HG03280 (cell line): ENCODE measurements around the gene CACNA1C.

Experiments used
- ATAC-seq: cut with Tn5 transposase; IDR thresholded peaks from one replicate; pipeline ENCODE4 v1.9.1; 2021; ENCODE audit warnings: mild to moderate bottlenecking, moderate library complexity; ENCODE audit not compliant: unreplicated experiment

Gene CACNA1C

DNA sequence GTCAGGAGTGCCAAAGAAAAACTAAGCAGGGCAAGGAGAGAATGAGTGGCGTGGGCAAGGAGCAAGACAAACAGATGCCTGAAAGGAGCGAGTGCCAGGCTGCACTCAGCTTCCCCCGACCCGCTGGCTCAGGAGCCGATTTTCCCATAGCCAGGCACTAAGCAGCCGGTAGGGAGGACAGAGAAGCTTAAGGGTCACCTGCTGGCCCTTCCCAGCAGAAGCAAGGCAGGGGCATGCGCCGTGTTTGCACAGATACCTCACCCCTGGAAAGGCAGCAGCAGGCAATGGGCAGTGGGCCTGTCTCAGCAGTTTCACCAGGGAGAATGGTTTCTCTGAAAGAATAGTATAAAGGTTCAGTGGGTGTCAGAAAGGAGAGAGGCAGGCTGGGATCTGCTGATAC lies 637.1 kb downstream of the CACNA1C start:
- no peak for ATAC-seq

DNA sequence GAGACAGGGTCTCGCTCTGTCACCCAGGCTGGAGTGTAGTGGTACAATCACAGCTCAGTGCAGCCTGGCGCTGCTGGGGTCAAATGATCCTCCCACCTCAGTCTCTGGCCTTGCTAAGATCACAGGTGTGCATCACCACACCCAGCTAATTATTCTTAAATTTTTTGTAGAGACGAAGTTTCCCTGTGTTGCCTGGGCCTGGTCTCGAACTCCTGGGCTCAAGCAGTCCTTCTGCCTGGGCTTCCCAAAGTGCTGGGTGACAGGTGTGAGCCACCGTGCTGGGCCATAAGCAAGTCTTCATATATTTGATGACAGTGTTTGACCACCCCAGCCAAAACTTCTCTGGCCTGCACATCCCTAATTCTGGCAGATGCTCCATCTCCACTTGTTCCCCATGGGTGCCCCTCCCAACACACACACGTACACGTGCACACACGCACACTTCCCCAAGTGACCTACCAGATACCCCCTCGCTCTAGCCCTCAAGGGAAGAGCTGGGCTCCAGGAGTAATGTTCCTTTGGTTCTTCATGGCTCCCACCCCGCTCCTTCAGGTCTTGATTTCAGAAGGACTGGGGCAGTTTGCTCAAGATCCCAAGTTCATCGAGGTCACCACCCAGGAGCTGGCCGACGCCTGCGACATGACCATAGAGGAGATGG lies 637.7 kb downstream of the CACNA1C start:
- no peak for ATAC-seq

DNA sequence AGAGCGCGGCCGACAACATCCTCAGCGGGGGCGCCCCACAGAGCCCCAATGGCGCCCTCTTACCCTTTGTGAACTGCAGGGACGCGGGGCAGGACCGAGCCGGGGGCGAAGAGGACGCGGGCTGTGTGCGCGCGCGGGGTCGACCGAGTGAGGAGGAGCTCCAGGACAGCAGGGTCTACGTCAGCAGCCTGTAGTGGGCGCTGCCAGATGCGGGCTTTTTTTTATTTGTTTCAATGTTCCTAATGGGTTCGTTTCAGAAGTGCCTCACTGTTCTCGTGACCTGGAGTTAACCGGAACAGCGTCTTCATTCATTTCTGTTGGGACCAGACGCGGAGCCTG lies 638.2 kb downstream of the CACNA1C start:
- ATAC-seq = peak; percentile 32

DNA sequence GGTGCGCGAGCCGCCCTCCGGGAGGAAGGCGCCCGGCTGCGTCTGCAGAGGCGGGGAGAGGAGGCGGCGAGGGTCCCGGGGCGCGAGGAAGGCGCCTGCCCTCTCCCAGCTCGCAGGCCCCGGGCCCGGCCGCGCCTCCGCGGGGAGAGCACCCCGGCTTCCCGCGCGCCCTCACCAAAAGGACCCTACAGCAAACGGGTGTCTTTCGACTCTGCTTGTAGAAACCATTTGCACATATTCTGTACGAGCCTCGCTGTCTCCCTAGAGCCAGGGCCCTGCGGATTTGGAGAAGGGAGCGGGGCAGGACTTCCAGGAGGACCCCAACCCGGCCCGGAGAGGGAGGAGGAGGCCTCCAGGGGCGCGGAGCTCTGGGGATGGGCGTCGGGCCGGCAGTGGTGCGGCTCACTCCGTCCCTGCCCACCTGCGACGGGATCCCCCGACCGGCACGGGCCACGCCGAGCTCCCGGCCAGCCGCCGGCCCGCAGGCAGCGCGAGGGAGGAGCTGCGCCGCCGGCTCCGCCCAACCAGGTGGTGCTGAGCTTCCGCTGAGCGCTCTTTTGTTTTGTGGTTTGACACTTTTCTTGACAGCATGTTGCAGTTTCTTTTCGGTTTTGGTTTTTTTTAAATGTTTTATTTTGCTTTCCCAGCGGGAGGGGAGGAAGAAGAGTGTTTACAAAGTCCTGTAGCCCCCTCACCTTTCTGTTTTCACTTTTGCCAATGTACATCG lies 638.7 kb downstream of the CACNA1C start:
- peak; percentile 68 for ATAC-seq

DNA sequence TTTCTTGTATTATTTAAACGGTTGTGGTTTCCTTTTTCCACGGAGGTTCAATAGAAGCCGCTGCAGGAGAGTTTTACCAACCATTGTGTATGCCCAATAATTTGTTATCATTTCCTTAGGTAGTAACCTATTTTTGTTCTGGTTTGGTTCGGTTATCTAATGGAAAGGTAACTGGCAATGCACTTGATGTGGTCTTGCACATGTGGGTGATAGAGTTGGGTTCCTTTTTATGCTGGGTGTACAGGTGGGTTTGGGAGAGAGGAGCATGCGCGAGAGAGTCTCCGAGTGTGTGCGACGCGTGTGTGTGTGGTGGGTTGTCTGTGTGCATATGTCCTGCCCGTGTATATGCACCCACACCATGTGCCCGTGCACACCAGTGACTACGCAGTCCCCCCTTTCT lies 639.3 kb downstream of the CACNA1C start:
- peak; percentile 6 for ATAC-seq

DNA sequence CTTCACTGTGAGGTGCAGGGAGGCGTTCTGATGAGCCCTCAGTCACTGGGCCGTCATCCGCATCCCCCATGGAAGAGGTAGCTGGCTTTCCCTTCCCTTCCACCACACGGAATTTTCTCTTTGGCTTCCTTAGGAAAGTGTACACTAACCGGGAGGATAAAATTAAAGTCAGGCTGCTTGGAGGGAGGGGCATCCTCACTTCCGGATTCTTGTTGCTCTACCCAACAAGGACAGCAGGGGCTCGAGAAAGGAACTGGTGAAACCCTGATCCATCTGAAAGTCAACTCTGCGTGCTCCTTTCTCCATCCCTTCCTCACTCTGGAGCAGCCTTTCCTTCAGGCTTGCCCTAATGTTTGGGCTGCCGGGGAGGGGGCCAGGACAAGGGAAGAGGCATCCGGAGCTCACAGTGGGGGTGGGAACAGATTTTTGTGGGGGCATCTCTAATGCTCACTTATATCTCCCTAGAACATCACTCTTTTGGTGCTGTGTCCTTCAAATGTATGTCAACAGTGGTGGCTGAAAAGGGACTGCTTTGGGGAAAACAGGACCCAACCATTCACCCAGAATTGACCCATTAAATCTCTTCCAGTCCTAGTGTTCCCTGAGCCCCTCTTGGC lies 640.6 kb downstream of the CACNA1C start:
- no peak for ATAC-seq

DNA sequence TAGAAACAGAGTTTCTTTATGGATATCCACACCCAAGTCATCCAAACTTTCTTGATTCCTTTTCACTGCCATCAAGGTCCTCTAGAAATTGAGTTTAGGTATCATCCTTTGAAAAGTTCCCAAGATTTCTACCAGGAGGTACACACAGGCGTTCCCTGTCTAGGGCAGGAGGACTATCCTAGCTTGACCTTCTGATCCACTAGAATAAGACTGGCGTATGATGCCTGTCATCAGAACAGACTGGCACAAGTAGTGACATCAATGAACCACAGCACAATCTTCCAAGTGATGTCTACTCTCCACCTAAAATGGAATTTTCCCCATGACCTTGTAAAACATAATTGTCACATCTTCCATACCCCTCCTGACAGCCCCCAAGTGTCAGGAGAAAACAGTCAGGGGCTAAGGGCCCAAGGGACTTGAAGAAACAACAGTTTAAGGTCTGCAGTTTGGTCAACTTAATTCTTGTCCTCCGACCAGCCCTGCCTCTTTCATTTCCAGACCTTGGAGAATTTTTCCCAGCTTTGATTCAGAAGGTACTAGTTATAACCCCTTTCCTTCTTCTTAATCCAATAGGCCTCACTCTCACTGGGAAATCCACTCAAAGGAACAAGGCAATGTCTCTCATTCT lies 641.3 kb downstream of the CACNA1C start:
- ATAC-seq = no peak

DNA sequence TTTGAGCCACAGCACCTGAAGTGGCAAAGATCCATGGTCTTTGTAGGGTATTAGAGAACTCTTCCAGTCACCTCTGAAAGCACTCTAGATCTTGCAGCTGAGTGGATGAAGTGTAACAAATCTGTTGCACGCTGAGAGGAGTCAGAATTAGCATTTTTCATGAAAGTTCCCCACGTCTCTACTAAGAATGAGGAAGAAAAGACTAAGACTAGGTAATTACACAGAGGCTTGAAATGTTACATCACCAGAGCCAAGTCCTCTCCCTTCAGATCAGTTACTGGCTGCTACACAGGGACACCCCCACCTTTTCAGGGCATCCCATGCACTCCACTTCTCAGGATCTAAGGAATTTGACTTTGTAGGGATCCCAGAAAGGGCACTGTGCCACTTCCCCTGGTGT lies 643.3 kb downstream of the CACNA1C start:
- no peak for ATAC-seq

DNA sequence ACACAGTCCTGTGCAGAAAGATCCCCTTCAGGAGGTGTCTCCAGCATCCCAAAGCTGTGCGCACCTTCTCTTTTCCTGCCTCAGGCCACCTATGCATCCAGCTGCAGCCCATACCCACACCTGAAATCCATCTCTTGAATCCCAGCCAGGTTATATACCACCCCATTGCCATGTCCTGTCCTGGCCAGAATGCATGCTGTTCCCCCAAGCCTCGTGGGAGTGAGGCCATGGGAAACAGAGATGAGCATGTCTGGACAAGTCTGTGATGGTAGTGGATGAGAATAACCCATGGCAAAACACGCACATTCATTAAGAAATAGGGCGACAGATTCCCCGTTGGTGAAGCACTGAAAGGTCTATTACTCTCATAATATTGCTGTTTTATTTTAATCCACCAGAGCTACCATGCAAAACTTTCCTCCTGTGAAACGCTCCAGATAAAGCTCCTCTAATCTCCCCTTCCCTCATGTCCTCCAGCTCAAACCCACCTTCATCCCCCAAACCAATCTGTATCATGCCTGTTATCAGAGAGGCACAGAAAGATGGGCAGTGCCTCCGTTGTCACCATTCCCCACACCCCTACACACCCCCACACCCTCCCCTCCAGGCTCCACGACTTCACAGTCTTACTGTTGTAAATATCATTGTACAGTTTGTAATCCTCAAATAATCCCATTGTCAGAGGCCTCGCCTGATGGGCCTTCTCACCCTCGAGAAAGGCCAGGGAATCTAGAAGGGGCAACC lies 644.4 kb downstream of the CACNA1C start:
- no peak for ATAC-seq

DNA sequence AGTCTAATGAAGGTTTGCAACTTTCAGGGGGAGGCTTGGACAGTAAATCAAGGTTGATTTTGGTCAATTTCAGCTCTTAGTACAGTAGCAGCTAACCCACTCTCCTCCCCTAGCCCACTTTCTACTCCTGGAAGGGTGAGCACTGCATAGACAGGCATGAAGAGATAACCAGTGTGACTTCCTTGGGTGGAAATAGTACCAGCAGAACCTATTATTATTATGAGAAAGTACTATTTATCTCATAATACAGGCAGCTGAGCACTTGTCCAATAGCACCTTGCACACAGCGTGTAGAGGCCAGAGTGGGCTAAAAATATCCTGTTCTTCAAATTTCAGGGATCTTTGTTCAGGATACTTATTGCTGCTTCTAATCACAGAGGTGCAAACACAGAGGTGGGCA lies 645.8 kb downstream of the CACNA1C start:
- ATAC-seq = no peak

DNA sequence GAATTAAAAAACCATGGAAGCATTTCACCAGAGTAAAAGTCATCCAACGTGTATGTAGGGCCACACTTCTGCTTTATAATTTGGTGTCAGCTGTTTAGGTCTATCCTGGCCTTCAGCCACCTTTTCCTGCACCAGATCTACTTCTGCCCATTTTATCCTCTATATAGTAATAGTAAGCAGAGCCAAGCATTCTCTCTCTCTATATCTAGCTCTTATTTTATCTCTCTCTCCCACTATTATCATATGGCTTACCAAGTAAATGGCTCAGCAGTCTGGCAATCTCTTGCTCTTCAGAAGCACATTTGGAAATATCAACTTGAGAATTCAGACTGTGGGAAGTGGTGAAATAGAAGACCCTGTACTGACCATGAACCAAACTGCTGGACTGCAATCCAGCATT lies 657.9 kb downstream of the CACNA1C start:
- ATAC-seq = no peak

DNA sequence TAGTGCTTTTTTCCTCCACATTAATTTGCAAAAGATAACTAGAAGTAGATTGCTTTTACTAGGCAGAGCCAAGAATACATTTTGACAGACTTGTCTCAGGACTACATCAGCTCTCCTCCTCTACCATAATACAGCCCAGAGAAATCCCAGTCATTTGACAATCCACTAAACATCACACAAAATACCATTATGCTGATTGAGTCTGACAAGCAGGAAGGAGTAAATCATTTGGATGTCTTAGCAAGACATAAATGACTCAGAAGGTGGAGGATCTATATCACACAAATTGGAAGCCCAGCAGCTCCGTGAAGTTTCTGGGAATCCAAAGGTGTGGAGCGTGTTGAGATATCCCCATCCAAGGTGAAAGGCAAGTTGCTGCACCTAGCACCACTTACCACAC lies 666.6 kb downstream of the CACNA1C start:
- no peak for ATAC-seq

DNA sequence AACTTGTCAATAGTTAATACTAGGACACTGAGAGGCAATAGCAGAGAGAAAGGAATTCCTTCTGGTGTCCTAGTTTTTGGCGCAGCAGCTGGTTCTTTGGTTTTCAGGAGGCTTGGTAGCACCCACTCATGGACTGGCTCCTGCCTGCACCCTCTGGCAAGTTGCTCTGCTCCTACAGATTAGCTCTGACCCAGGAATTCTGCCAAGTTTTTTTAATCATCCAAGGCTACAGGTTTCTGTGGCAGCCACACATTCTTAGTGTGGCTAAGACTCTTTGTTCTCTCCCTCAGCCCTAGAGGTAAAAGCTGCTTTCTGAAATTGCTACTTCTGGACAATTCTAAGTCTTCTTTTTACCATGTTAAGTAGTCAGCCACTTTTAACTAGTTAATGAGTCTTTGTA lies 670.0 kb downstream of the CACNA1C start:
- ATAC-seq = no peak

DNA sequence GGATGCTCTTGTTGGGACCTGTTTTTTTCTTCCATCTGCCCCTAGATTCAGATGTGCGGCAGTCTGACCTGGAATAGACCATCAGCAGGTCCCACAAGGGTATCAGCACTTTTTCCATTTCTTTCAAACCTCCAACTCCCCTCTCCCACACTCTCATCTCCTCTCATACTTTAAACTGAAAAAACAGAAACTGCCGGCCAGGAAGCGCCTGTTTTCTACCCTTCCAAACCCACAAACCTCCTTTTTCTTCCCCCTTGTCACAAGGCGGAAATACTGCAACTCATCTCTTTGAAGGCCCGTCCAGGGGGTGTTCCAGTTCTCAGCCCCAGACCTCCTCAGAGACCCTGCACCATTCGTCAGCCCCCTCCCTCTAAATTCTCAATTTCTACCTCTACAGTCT lies 679.5 kb downstream of the CACNA1C start:
- no peak for ATAC-seq

DNA sequence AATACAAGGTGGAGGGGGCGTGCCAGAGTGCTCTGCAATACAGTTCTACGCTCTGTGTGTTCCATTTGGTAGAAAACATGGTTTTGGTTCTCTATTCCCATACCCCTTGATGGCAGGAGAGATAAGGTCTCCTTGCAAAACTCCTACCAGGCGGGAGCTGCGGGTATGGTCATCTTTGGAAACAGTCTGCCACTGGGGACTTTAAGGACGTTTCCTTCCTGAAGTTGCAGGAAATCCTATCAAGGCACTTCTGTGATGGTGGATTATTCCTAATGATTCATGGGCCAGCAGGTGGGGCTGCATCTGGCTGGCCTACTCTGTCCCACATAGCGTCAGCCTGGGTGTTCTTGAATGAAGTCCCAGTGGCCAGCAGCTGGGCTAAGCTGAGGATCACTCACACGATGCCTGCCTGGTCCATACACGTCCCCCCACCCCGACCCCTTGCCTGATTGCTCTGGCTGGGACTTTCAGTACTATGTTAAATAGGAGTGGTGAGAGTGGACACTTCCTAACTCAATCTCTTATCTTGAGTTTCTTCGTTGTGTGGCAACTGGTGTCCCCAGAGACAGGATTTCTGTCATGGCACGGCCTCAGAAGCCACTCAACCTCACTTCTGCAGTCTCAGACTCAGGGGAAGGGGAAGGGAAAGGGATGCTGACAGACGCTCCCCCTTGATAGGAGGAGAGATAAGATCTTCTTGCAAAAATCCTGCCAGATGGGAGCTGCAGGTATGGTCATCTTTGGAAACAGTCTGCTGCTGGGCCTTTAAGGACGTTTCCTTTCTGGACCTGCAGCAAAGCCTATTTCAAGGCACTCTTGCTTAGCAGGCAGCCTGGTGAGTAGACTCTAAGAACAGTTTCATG lies 680.9 kb downstream of the CACNA1C start:
- ATAC-seq = no peak

DNA sequence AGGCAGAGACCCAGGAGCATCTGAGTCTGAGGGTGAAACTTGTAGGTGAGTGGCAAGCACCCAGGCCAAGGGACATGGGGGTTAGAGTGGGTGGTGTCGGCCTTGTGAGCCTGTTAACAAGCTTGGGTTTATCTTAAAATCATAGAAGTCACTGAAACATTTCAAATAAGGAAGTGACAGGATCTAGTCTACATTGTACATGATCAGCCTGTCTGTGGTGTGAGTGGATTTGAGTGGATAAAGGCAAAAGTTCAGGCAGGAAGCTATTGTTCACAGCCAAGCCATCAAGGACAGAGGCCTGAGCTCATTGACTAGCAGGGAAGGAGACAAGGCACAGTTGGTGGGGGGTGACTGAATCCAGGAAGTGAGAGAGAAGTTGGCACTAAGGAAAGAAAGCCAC lies 682.6 kb downstream of the CACNA1C start:
- ATAC-seq = no peak

DNA sequence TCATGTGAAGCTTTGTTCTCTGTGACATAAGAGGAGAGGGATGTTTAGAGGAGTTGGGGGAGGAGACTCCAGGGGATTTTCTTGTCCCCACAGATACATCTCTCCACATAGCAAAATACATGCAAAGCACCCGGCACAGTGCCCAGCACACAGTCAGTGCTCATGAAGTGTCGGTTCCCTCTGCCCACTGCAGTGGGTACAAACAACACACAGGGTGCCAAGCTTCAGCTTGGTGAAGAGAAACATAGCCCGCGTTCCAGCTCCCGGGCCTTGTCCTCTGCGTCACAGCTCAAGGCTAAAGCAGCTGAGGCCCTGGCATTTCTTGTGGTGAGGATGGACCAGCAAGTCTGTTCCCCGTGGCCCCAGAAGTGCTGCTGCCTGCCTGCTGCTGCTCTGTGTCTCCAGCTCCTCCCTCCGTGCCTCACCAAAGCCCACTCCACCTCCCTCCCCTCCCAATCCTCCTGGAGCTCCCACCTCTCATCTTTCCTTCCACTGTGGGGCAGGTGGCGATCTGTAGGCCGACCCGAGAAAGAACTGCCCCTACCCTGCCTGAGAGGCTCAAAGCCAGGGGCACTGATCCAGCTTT lies 685.0 kb downstream of the CACNA1C start:
- no peak for ATAC-seq

DNA sequence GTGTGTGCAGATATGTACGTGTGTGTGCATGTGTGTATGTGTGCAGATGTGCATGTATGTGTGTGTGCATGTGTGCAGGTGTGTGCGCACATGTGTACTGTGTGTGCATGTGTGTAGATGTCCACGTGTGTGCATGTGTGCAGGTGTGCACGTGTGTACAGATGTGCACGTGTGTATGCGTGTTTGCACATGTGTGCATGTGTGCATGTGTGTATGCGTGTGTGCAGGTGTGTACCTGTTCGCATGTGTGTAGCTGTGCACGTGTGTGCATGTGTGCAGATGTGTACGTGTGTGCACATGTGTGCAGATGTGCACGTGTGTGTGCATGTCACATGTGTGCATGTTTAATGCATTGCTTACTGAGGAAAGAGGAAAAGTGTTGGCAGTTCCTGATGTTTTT lies 686.3 kb downstream of the CACNA1C start:
- ATAC-seq = no peak

DNA sequence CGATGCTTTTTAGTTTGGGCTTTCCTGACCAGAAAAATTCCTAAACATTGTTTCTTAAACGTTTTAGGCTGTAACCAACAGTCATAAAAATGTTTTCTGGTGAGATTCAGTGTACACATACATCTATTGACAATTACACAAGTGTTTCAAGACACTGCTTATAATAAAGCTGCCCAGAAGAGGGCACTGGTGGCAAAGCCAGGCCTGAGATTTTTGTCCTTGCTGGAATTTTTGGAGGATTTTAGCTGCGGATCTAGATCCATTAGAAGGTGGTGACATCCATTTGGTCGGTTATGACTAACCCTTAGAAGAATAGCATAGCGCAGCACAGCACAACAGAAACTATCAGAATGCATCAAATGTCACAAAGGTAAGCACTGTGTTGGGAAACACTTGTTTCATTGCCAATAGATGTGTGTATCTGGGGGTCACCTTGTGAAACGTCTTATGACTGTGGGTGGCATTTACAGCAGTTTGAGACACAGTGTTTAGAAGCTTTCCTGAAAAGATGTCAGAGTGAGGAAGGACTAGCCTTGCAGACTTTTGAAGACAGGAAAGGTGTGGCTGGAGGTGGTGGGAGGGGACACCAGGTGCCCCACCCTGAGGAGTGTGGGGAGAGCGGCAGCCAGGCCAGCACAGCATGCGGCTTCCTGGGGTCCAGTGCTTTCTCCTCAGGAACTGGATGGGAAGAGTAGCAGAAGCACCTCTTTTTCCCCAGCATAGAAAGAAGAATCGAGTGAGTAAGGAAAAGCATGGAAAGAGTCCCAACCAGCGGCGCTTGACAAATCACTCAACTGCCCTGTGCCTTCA lies 687.2 kb downstream of the CACNA1C start:
- ATAC-seq = no peak
